ENCODE data around the gene TTC12.

Gene TTC12

GRCh38 chr11:113404859-113405430 is 90.6 kb downstream of the TTC12 start:
- TF ChIP-seq POLR2A (IDR thresholded peaks at IDR 0.05; ENCODE audit: low read length) (no peak), GATA1 (IDR thresholded peaks at IDR 0.05; ENCODE audit: low read depth, low read length) (no peak)
- DNase-seq, result no peak

- no peak for DNase-seq
- TF ChIP-seq POLR2A (IDR thresholded peaks at IDR 0.05; ENCODE audit: low read length), result no peak
- no peak for TF ChIP-seq GATA1 (IDR thresholded peaks at IDR 0.05; ENCODE audit: low read depth, low read length)
Measured at GRCh38 chr11:113405724-113406478, 91.5 kb downstream of the TTC12 start.

GRCh38 chr11:113407163-113407562 is 92.8 kb downstream of the TTC12 start:
- DNase-seq, result no peak
- no peak for TF ChIP-seq GATA1 (IDR thresholded peaks at IDR 0.05; ENCODE audit: low read depth, low read length)
- no peak for TF ChIP-seq POLR2A (IDR thresholded peaks at IDR 0.05; ENCODE audit: low read length)

- DNase-seq, result no peak
- TF ChIP-seq GATA1 (IDR thresholded peaks at IDR 0.05; ENCODE audit: low read depth, low read length) (no peak), POLR2A (IDR thresholded peaks at IDR 0.05; ENCODE audit: low read length) (no peak)
Measured at GRCh38 chr11:113408206-113408605, 93.8 kb downstream of the TTC12 start.

GRCh38 chr11:113408887-113409286 is 94.5 kb downstream of the TTC12 start:
- TF ChIP-seq POLR2A (IDR thresholded peaks at IDR 0.05; ENCODE audit: low read length) (no peak), GATA1 (IDR thresholded peaks at IDR 0.05; ENCODE audit: low read depth, low read length) (no peak)

GRCh38 chr11:113409526-113409925 is 95.1 kb downstream of the TTC12 start:
- TF ChIP-seq GATA1 (IDR thresholded peaks at IDR 0.05; ENCODE audit: low read depth, low read length) (no peak), POLR2A (IDR thresholded peaks at IDR 0.05; ENCODE audit: low read length) (no peak)
- DNase-seq, result no peak

More at GRCh38 chr11:113408887-113409286, 94.5 kb downstream of the TTC12 start:
- no peak for DNase-seq

- DNase-seq, result no peak
- TF ChIP-seq GATA1 (IDR thresholded peaks at IDR 0.05; ENCODE audit: low read depth, low read length) (no peak), POLR2A (IDR thresholded peaks at IDR 0.05; ENCODE audit: low read length) (no peak)
Measured at GRCh38 chr11:113410414-113411135, 96.2 kb downstream of the TTC12 start.

- no peak for DNase-seq
- TF ChIP-seq POLR2A (IDR thresholded peaks at IDR 0.05; ENCODE audit: low read length) (no peak), GATA1 (IDR thresholded peaks at IDR 0.05; ENCODE audit: low read depth, low read length) (no peak)
Measured at GRCh38 chr11:113411536-113411935, 97.2 kb downstream of the TTC12 start.

GRCh38 chr11:113412675-113413074 is 98.3 kb downstream of the TTC12 start:
- no peak for DNase-seq
- TF ChIP-seq GATA1 (IDR thresholded peaks at IDR 0.05; ENCODE audit: low read depth, low read length), result no peak
- TF ChIP-seq POLR2A (IDR thresholded peaks at IDR 0.05; ENCODE audit: low read length), result no peak

GRCh38 chr11:113415343-113415742 is 101.0 kb downstream of the TTC12 start:
- DNase-seq, result no peak
- no peak for TF ChIP-seq GATA1 (IDR thresholded peaks at IDR 0.05; ENCODE audit: low read depth, low read length)
